HG02763 (cell line): ENCODE results near the gene FOXO4.

ENCODE experiments used
- ATAC-seq: cut with Tn5 transposase; IDR thresholded peaks from one replicate; pipeline ENCODE4 v1.9.1; 2021; ENCODE audit warnings: mild to moderate bottlenecking, moderate library complexity; ENCODE audit not compliant: unreplicated experiment

Gene FOXO4

DNA sequence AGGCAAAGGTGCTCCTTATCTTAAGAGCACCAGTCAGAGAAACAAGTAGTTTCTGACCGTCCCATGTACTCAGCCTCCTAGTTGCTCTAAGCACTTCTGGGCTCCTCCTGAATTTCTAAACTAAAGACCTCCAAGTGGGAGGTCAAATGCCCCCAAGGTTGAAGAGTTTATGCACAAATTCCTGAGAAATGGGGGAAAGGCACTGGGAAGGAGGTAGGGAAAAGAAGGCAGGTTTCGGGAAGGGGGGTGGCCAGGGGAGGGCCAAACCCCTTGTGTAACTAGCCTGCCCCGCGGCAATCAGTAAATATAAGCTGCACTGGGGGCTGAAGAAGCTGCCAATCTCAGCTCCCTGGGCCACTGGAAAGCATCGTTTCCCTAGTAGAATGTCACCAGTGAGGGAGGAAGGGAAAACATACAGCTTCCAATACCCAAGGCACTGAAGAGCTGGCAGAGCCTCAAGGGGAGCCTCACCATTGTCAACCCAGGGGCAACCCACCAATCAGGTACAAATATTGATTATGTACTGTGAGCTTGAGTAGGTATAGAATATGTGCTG is 3.4 kb downstream of the FOXO4 start:
- ATAC-seq = no peak

GRCh38 chrX:71099736-71100135 is 4.1 kb downstream of the FOXO4 start:
- no peak for ATAC-seq

- no peak for ATAC-seq
Measured at GRCh38 chrX:71100581-71101505, 5.2 kb downstream of the FOXO4 start.

GRCh38 chrX:71102292-71102691 is 6.6 kb downstream of the FOXO4 start:
- no peak for ATAC-seq

DNA sequence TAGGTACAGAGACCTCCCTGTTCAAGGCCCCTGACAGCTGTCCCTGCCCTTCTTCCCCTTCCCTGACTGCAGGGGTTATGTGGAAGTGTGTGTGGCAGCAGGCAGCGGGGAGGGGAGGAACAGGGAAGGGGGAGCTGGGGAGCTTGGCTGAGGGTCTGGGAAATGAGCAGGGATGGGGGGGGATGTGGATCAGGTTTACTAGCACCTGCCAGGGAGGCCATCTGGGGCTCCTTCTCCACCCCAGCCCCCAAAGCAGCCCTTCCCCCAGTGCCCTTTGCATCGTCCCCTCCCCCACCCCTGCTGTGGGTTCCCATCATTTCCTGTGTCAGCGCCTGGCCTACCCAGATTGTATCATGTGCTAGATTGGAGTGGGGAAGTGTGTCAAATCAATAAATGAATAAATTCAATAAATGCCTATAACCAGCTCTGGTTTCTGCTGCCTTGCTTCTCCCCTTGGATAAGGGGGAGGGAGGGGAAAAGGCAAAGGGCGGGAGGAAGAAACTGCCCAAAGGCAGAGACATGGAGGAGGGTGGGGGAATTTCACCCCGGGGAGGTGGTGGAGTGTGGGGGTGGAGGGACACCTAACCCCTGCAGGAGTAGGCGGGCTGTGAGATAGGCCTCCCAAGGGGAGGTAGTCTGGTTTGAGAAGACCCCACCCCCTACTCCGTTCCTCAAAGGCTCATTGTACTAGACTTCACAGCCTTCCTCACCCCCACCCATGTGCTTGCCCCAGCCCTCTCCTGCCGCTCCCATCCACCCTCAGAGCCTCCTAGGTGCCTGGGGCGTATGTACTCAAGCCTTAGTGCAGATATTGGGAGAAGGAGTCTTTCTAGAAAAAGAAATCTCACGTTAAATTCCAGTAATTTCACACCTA is 7.7 kb downstream of the FOXO4 start:
- ATAC-seq = no peak

GRCh38 chrX:71105628-71106027 is 10.0 kb downstream of the FOXO4 start:
- no peak for ATAC-seq

DNA sequence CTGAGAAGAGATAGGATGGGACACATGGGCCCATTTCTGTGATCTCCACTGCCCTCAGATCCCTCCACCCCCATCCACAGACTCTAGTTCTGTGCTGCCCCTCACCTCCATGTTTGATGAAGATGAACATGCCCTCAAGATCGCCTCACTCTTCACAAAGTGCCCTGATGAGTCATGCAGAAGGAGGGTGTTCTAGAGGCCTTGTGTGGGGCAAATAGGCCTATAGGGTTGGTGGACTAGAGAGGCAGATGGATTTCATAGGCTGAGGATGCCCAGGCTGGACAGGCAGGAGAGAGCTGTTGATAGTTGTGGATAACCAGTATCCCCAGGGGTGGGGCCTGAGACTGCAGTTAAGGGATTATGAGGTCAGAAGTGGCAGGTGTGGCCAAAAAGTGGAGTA is 10.8 kb downstream of the FOXO4 start, which contains the start of gene CXorf65:
Gene CXorf65, minus strand, starts transcription at position 314 of the 400 bp plus-strand sequence. Its CDS starts 184 bp downstream, at position 130.
- no peak for ATAC-seq

GRCh38 chrX:71107245-71107644 is 11.6 kb downstream of the FOXO4 start:
- no peak for ATAC-seq

- no peak for ATAC-seq
Measured at GRCh38 chrX:71107762-71108360, 12.2 kb downstream of the FOXO4 start.

DNA sequence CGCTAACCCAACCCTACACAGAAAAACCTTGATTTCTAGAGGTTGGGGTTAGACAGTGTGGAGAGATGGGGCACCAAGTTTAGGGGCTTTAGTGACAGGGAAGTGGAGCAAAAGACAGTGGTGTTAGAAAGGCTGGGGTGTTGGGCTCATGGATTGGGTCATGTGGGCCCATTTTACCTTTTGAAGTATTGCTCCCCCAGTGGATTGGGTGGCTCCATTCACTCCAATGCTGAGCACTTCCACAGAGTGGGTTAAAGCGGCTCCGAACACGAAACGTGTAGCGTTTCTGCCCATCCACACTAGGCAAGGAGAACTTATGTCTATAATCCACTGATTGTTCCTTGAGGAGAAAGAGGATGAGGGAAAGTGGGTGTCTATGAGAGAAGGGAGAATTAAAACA is 13.4 kb downstream of the FOXO4 start:
- ATAC-seq = no peak

DNA sequence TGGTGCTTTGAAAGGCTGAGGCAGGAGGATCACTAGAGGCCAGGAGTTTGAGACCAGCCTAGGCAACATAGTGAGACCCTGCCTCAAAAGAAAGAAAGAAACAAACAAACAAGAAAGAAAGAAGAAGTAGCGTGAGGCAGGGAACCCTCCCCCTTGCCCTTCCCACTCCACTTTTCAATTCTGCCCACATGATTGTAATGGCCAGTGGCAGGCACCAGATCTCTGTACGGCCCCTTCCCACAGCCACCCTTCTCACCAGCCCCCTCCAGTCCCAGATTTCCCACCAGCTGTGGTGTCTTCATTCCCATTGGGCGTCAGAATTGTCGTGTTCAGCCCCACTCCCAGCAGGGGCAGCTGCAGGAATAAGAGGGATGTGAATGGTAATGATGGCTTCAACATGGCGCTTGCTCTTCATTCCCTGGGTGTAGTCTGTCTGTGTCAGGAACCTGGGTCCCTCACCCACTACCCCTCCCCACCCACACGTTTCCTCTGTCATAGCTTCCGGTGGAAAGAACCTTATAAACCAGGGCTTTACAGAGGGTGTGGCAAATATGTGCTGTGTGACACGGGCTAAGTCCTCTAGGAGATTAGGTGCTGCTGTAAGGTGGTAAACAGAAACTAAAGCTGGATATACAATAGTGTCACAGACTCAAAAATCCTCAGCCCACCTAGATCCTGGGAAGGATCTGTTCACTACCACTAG is 15.6 kb downstream of the FOXO4 start, which contains the start of gene IL2RG:
Gene IL2RG, minus strand, starts transcription at position 437 of the 703 bp plus-strand sequence. Its CDS starts 38 bp downstream, at position 399.
- ATAC-seq = peak; percentile 87

GRCh38 chrX:71111921-71112431 is 16.3 kb downstream of the FOXO4 start:
- ATAC-seq = peak; percentile 12

DNA sequence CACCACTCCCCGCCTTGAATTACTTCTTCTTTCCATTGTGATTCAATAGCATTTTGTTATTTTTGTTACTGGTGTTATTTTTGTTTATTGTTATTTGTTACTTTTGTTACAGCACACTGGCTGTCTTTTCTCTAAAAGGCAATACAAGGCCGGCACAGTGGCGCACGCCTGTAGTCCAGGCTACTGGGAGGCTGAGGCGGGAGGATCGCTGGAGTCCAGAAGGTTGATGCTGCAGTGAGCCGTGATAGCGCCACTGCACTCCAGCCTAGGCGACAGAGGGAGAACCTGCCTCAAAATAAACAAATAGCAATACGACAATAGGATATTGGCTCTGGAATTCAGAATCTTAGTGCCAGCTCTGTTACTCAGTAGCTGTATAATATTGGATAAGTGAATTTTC is 21.7 kb downstream of the FOXO4 start:
- ATAC-seq = no peak

- peak; percentile 87 for ATAC-seq
Measured at GRCh38 chrX:71118032-71118984, 22.7 kb downstream of the FOXO4 start, which contains the start of gene MED12. TSS of gene MED12 (plus strand) at chrX:71118596. CDS start at chrX:71118755, 159 bp downstream.

GRCh38 chrX:71118985-71119535 is 23.4 kb downstream of the FOXO4 start:
- no peak for ATAC-seq

DNA sequence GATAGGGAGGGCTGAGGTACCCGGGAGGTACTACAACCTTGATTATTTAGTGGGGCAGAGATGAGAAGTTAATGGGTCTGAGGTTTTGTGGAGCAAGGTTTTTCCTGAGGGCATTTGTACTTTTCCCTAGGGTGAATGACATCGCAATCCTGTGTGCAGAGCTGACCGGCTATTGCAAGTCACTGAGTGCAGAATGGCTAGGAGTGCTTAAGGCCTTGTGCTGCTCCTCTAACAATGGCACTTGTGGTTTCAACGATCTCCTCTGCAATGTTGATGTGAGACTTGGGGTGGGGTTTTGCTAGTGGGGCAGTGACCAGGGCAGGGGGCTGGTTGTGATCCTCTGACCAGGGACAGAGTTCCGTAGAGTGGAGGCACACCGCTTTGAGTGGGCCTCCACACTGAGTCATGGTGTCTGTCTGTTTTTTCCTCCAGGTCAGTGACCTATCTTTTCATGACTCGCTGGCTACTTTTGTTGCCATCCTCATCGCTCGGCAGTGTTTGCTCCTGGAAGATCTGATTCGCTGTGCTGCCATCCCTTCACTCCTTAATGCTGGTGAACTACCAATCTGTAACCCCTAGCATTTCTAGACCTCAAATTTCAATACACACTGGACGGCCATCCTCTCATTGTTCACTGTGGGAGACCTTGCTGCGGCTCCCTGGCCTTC is 32.6 kb downstream of the FOXO4 start:
- ATAC-seq = no peak

- peak; percentile 60 for ATAC-seq
Measured at GRCh38 chrX:71128915-71129765, 33.5 kb downstream of the FOXO4 start.
